Measurements from ENCODE around the gene QKI.

QKI gene

DNA sequence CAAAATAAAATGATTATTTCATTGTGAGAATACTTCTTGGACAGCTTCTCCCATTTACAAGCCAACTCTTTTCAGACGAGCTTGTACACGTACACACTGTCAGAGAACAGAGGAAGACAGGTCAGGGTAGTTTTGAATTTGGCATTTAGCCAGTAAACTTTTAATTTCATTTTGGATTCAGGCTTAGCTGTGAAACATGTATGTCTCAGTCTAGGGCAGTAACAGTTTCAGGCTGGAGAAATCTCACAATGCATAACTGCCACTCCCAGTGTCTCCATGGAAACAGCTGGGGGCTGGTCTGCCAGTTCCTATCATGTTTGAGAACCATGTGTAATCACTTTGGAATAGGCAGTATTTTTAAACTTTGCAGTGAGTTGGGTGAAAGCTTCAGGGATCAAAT lies 22.0 kb upstream of the QKI start:
- peak; percentile 18 for DNase-seq

DNA sequence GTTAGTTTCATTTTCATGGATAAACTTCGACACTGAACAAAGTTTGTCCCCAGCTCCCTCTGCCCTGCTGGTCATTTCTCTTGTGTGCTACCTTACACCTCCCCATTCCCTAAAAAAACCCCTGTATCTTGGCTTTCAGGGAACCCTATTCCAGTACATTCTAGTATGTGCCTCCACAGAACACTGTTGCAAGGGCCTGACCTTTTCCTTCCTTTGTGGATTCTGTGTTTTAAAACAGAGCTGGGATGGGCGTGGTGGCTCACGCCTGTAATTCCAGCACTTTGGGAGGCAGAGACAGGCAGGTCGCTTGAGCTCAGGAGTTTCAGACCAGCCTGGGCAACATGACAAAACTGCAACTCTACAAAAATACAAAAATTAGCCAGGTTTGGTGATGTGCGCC lies 20.6 kb upstream of the QKI start:
- DNase-seq = no peak

GRCh38 chr6:163394659-163395058 lies 19.9 kb upstream of the QKI start:
- DNase-seq = no peak

DNA sequence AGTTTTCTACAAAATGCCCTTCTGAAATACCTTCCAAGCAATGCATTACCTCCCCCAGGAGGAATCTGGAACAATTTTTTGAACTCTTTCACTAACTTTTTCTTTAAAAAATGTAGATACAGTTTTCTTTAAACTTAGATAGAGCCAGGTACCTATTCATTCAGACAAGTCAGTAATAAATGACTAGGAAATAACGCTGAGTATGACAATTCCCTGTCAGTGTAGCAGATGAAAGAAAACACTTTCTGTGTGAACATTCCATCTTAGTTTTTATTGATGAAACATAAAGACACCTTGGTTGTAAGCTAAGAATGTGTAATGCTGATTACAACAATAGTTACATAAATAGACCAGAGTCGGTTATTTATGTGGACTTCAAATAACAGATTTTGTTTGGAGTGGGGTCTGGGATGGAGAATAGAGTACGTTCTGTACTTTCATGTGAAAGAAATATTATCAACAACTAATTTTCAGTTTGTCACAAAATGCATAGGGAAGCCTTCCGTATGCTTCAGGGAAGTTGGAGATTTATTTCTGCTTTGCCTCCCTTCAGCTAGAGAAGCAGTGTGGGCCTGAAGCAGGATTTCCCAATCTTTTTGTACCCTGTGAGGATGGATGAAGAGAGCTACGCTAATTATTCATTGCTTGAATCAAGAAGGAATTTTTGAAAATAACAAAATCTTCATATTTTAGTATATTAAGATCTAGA lies 19.2 kb upstream of the QKI start:
- DNase-seq = no peak

DNA sequence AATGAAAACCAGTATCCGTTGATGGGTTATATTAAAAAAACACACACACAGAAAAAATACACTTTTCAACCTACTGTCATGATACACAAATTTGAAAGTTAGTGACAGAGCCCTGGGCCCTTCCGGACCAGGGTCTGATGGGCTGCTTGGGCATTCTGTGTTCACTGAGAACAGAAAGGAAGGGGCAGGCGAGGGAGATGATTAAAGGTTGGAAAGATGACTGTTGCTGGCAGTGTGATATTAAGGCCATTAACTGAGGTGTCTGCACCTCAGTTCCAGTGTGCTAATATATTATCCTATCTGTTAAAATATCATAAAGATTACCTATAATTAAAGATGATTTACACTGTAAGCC lies 18.7 kb upstream of the QKI start:
- DNase-seq = no peak

- DNase-seq = no peak
Observed at GRCh38 chr6:163397326-163397725, 17.2 kb upstream of the QKI start.

GRCh38 chr6:163398115-163398514 lies 16.4 kb upstream of the QKI start:
- no peak for DNase-seq

- DNase-seq = peak; percentile 89
Observed at GRCh38 chr6:163398815-163399214, 15.7 kb upstream of the QKI start.

- DNase-seq = no peak
Observed at GRCh38 chr6:163400509-163400908, 14.0 kb upstream of the QKI start.

GRCh38 chr6:163401039-163401885 lies 13.3 kb upstream of the QKI start:
- DNase-seq = no peak

GRCh38 chr6:163402616-163403015 lies 11.9 kb upstream of the QKI start:
- no peak for DNase-seq

- peak; percentile 84 for DNase-seq
Observed at GRCh38 chr6:163404825-163405265, 9.7 kb upstream of the QKI start.

DNA sequence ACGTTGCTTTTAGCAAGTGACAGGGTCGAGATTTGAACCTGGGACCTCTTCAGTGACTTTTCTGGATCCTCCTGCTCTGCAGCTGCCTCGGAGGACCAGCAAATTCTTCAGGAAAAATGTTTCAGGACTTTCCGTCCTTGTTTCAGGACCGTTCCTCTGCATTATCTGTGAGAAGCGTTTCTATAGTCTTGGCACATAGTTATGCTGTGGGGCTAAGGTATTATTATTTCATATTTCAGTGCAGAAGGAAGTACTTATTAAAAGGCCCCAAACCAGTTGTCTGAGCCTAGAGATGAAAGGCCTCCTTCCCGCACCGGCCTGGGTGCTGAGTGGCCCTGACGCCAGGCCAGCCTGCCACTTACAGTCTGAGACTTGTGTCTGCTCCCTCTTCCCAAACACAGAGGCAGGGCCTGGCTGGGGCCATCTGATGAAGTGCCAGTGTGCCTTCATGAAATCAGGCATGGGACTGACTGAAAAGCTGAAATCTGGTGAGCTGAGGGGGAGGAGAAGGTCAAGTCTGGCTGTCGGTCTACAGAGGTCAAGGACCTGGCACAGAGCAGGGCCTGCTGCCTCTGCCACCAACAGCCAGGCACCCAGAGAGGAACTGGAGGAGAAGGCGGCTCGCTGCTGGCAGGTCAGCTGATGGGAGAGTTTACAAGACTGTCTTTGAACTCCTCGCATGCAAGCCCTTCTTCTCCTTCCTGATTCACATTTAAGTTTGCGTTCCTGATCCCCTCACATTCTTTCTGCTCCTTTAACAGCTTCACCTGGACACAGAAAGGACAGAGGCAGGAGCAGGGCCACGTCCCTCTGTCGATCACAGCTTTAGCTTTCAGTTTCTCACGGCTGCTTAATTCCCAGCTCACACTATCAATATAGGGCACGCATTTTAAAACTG lies 8.9 kb upstream of the QKI start:
- DNase-seq = peak; percentile 54

DNA sequence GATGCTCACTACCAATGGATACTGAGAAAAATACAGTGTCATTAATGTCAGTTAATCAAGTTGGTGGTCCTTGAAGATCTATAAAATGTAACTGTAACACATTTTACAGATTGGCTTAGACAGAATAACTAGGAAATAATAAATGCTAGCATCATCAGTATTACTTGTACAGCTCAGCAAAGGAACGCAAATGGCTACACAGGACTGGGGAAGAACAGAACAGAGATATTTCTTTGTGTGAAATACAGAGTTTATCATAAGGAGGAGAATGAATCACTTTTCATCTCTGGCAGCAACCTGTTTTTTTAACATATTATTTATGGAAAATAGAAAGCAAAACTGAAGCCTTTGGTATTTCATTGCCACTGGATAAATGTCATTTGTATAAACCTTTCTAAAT lies 8.2 kb upstream of the QKI start:
- no peak for DNase-seq

GRCh38 chr6:163406830-163407229 lies 7.7 kb upstream of the QKI start:
- DNase-seq = no peak

DNA sequence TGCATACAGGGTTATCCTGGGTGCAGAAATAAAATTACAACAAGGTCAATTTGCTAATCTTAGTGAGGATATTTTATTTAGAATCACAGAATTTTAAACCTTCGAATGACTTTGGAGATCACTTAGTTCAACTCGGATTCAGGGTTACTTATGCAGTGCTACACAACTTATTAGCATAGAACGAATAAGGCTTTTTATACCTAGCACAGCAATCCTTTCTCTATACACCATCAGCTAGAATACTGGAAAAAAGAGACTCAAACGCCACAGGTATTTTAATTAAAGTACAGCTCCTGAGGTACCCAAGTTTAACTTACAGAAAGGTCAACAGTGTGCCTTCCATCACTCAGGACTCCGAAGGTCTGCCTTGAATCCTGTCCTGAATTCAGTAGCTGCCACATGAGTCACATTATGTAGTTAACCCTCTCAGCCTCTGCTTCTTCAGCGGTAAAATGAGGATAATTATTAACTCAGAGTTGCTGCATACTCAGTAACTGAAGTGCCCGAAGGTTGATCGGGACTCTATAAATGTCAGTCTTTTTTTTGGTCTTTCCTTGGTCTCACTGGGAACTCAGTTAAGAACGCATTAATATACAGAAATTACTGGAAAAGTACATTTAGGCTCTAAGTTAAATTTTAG lies 6.0 kb upstream of the QKI start:
- DNase-seq = no peak

- DNase-seq = no peak
Observed at GRCh38 chr6:163409712-163410111, 4.8 kb upstream of the QKI start.

DNA sequence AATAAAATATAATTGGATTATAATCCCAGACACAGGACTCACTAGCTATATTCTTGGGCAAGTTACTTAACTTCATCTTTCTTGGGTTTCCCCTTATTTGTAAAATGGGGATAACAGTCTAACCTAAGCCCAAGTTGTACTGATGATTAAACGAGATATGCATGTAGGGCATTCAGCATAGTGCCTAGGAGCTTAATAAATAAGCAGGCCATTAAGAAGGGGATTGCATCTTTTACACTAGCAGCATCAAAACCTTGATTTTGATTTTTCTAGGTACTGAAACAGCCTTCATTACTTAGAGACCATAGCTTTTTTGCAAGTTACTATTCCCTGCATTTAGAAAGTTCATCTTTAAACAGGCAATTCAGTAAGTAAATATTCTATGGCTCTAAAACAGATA lies 2.2 kb upstream of the QKI start:
- DNase-seq = no peak

DNA sequence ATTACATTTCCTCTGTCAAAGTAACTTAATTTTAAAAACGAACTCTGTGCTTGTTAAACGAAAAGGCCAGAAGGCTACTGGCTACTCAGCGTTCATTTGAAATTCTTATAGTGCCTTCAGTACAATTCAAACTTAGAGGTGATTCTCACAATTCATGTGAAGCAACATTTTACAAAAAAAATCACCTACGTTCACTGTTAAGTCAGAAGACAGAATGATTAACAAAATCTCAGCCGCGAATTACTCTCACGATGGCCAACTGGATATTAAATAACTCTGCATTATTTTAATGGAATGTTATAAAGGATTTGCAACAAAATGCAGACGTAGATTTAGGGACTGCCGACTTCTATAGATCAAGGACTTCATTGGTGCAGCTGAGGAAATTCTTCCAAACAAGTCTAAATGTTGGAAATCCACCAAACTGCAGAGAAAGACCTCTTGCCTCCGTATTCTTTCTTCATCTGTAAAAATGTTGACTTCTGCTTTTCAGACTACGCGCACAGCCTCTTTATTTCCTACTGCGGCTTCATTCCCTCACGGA lies 1.6 kb upstream of the QKI start:
- no peak for DNase-seq

GRCh38 chr6:163413345-163414116 lies 987 bp upstream of the QKI start:
- peak; percentile 82 for DNase-seq

DNA sequence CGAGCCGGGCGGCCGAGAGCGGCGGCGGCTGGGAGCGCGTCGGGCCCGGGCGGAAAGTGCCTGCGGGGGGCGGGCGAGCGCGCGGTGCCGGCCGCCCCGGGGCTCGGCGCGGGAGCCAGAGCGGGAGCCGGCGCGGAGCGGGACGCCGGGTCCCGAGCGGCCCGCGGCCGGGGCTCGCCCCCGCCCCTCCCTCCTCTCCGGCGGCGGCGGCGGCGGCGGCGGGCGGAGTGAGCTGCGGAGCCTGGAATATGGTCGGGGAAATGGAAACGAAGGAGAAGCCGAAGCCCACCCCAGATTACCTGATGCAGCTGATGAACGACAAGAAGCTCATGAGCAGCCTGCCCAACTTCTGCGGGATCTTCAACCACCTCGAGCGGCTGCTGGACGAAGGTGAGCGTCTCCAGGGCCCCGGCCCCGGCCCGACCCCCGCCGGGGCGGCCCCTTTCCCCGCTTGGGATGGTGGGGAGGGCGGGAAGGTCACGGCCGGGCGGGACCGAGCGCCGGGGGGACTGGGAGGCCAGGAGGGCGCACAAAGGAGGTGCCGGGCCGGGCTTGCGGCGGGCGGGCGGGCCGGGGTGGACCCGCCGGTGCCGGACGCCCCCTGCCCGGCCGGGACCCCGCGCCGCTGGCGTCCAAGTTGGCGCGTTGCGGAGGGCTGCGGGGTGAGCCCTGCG lies 565 bp downstream of the QKI start:
- DNase-seq = no peak

Data from MV-4-11 (cell line).